BLaER1 treated with 17β-estradiol and CSF1 and Interleukin-3, amounts not matched to agents 10 nM and 100 nM (cell line): ENCODE measurements around the gene ATXN1.

Experiments used
- H3K27ac ChIP-seq, 11 experiments: shearing (Covaris generic); formaldehyde crosslinking; 2 replicates each; pipeline ENCODE4 v1.8.1; 2022
- H3K27me3 ChIP-seq, 11 experiments: shearing (Covaris generic); formaldehyde crosslinking; 2 replicates each; pipeline ENCODE4 v1.8.1; 2022
- H3K36me3 ChIP-seq, 11 experiments: shearing (Covaris generic); formaldehyde crosslinking; 2 replicates each; pipeline ENCODE4 v1.8.1; 2022
- H3K4me1 ChIP-seq, 10 experiments: shearing (Covaris generic); formaldehyde crosslinking; 2 replicates each; pipeline ENCODE4 v1.8.1; 2022
- H3K4me2 ChIP-seq, 11 experiments: shearing (Covaris generic); formaldehyde crosslinking; 2 replicates each; pipeline ENCODE4 v1.8.1; 2022
- H3K4me3 ChIP-seq, 10 experiments: shearing (Covaris generic); formaldehyde crosslinking; 2 replicates each; pipeline ENCODE4 v1.8.1; 2022
- H3K9ac ChIP-seq, 11 experiments: shearing (Covaris generic); formaldehyde crosslinking; 2 replicates each; pipeline ENCODE4 v1.8.1; 2022
- H3K9me3 ChIP-seq, 11 experiments: shearing (Covaris generic); formaldehyde crosslinking; replicated peaks in 1 of 11; 2 replicates each; pipeline ENCODE4 v1.8.1; 2022
- H4K20me1 ChIP-seq, 11 experiments: shearing (Covaris generic); formaldehyde crosslinking; 2 replicates each; pipeline ENCODE4 v1.8.1; 2022
- Cebpa-rat ChIP-seq, 11 experiments: shearing (Covaris generic); IDR thresholded peaks; 2 replicates each; pipeline ENCODE4 v1.8.1; 2022

The ATXN1 gene

GRCh38 chr6:16258709-16259075 is 502.6 kb downstream of the ATXN1 start:
- H3K4me3 ChIP-seq, result no peak overlapping the region
- H3K36me3 ChIP-seq, result no peaks in the 10 kb centered on the region
- no peaks in the 10 kb centered on the region for H3K9me3 ChIP-seq
- H3K4me2 ChIP-seq, result no peak overlapping the region
- no peaks in the 10 kb centered on the region for H4K20me1 ChIP-seq
- H3K9ac ChIP-seq, result no peak overlapping the region
- H3K4me1 ChIP-seq, result peaks cover 0 to 7% (median 0%) of the 10 kb centered on the region in 10 experiments; a peak in 5 of 20 replicates
- H3K27ac ChIP-seq, result no peak overlapping the region
- peaks cover 0 to 6% (median 0%) of the 10 kb centered on the region in 11 experiments; a peak in 3 of 22 replicates for H3K27me3 ChIP-seq
- TF ChIP-seq Cebpa-rat (IDR thresholded peaks at IDR 0.05), result no peak

- H3K9me3 ChIP-seq, result no peaks in the 10 kb centered on the region
- no peak overlapping the region for H3K9ac ChIP-seq
- no peak overlapping the region for H3K27ac ChIP-seq
- H3K4me3 ChIP-seq, result no peak overlapping the region
- H3K36me3 ChIP-seq, result no peaks in the 10 kb centered on the region
- H3K27me3 ChIP-seq, result peaks cover 0 to 1% (median 0%) of the 10 kb centered on the region in 11 experiments; a peak in 3 of 22 replicates
- H3K4me2 ChIP-seq, result no peak overlapping the region
- peaks cover 0 to 7% (median 0%) of the 10 kb centered on the region in 10 experiments; a peak in 5 of 20 replicates for H3K4me1 ChIP-seq
- no peaks in the 10 kb centered on the region for H4K20me1 ChIP-seq
- TF ChIP-seq Cebpa-rat (IDR thresholded peaks at IDR 0.05), result no peak
Measured at GRCh38 chr6:16257999-16258708, 503.1 kb downstream of the ATXN1 start.

GRCh38 chr6:16256781-16257180 is 504.5 kb downstream of the ATXN1 start:
- H3K4me1 ChIP-seq, result peaks cover 0 to 7% (median 0%) of the 10 kb centered on the region in 10 experiments; a peak in 5 of 20 replicates
- H3K4me3 ChIP-seq, result no peak overlapping the region
- no peaks in the 10 kb centered on the region for H3K36me3 ChIP-seq

GRCh38 chr6:16254535-16254934 is 506.7 kb downstream of the ATXN1 start:
- TF ChIP-seq Cebpa-rat (IDR thresholded peaks at IDR 0.05), result no peak
- no peak overlapping the region for H3K4me2 ChIP-seq

More at GRCh38 chr6:16256781-16257180, 504.5 kb downstream of the ATXN1 start:
- peak overlapping the region in 8 of 11 experiments; percentile 10 to 55 (median 35); a peak in 6 of 22 replicates for H3K4me2 ChIP-seq
- no peak overlapping the region for H3K9ac ChIP-seq
- H4K20me1 ChIP-seq, result no peaks in the 10 kb centered on the region
- no peaks in the 10 kb centered on the region for H3K9me3 ChIP-seq
- no peak for TF ChIP-seq Cebpa-rat (IDR thresholded peaks at IDR 0.05)
- H3K27ac ChIP-seq, result no peak overlapping the region
- no peaks in the 10 kb centered on the region; a peak in 1 of 22 replicates for H3K27me3 ChIP-seq

GRCh38 chr6:16253399-16254144 is 507.7 kb downstream of the ATXN1 start:
- no peaks in the 10 kb centered on the region for H3K36me3 ChIP-seq
- no peak overlapping the region for H3K4me3 ChIP-seq
- no peak for TF ChIP-seq Cebpa-rat (IDR thresholded peaks at IDR 0.05)
- no peaks in the 10 kb centered on the region for H4K20me1 ChIP-seq
- H3K9me3 ChIP-seq, result no peaks in the 10 kb centered on the region
- H3K4me1 ChIP-seq, result peaks cover 0 to 7% (median 0%) of the 10 kb centered on the region in 10 experiments; a peak in 5 of 20 replicates
- H3K27me3 ChIP-seq, result no peaks in the 10 kb centered on the region; a peak in 1 of 22 replicates
- no peak overlapping the region for H3K4me2 ChIP-seq
- no peak overlapping the region for H3K9ac ChIP-seq
- H3K27ac ChIP-seq, result no peak overlapping the region

More at GRCh38 chr6:16254535-16254934, 506.7 kb downstream of the ATXN1 start:
- Histone ChIP-seq H3K4me3 (no peak overlapping the region), H4K20me1 (no peaks in the 10 kb centered on the region), H3K4me1 (peaks cover 0 to 7% (median 0%) of the 10 kb centered on the region in 10 experiments; a peak in 5 of 20 replicates), H3K9me3 (no peaks in the 10 kb centered on the region), H3K27me3 (no peaks in the 10 kb centered on the region; a peak in 1 of 22 replicates), H3K36me3 (no peaks in the 10 kb centered on the region), H3K27ac (no peak overlapping the region), H3K9ac (no peak overlapping the region)

GRCh38 chr6:16252686-16253299 is 508.5 kb downstream of the ATXN1 start:
- no peak for TF ChIP-seq Cebpa-rat (IDR thresholded peaks at IDR 0.05)
- Histone ChIP-seq H3K27me3 (no peaks in the 10 kb centered on the region; a peak in 1 of 22 replicates), H4K20me1 (no peaks in the 10 kb centered on the region), H3K4me2 (no peak overlapping the region), H3K9me3 (no peaks in the 10 kb centered on the region), H3K4me1 (peaks cover 0 to 7% (median 0%) of the 10 kb centered on the region in 10 experiments; a peak in 5 of 20 replicates), H3K36me3 (no peaks in the 10 kb centered on the region), H3K9ac (no peak overlapping the region), H3K4me3 (no peak overlapping the region), H3K27ac (no peak overlapping the region)

- Histone ChIP-seq H3K9me3 (no peaks in the 10 kb centered on the region), H3K27me3 (no peaks in the 10 kb centered on the region), H3K4me1 (peaks cover 0 to 3% (median 0%) of the 10 kb centered on the region in 10 experiments; a peak in 5 of 20 replicates), H4K20me1 (no peaks in the 10 kb centered on the region), H3K36me3 (no peaks in the 10 kb centered on the region), H3K4me3 (no peak overlapping the region), H3K27ac (no peak overlapping the region), H3K9ac (no peak overlapping the region), H3K4me2 (no peak overlapping the region)
- TF ChIP-seq Cebpa-rat (IDR thresholded peaks at IDR 0.05), result no peak
Measured at GRCh38 chr6:16251706-16252105, 509.6 kb downstream of the ATXN1 start.

- Histone ChIP-seq H3K9ac (no peak overlapping the region), H3K4me2 (no peak overlapping the region), H3K27me3 (peaks cover 0 to 4% (median 0%) of the 10 kb centered on the region in 11 experiments; a peak in 1 of 22 replicates), H3K4me3 (no peak overlapping the region), H3K9me3 (no peaks in the 10 kb centered on the region), H3K27ac (no peak overlapping the region), H4K20me1 (no peaks in the 10 kb centered on the region), H3K36me3 (no peaks in the 10 kb centered on the region), H3K4me1 (peaks cover 0 to 2% (median 0%) of the 10 kb centered on the region in 10 experiments; a peak in 1 of 20 replicates)
- TF ChIP-seq Cebpa-rat (IDR thresholded peaks at IDR 0.05), result no peak
Measured at GRCh38 chr6:16249971-16250370, 511.3 kb downstream of the ATXN1 start.
